ENCODE measurements around the gene IFNA6. TPM values are rescaled to one million over a fixed set of nuclear protein-coding genes. Genes with fewer than 3 reads are reported as not detected.

IFNA6 gene
- total RNA-seq, 1 donor from 2014 or later = not detected

Other genes starting within 250 kb of the IFNA6 start
- not detected for gene IFNW1, start 209.1 kb downstream of the IFNA6 start, total RNA-seq
- gene IFNA21, start 184.2 kb downstream of the IFNA6 start, total RNA-seq = not detected
- gene IFNA4, start 163.3 kb downstream of the IFNA6 start, total RNA-seq = not detected
- gene IFNA7, start 148.7 kb downstream of the IFNA6 start, total RNA-seq = not detected
- gene IFNA10, start 143.7 kb downstream of the IFNA6 start, total RNA-seq = not detected
- gene IFNA16, start 133.6 kb downstream of the IFNA6 start, total RNA-seq = not detected
- gene IFNA17, start 122.7 kb downstream of the IFNA6 start, total RNA-seq = not detected
- not detected for gene IFNA14, start 110.9 kb downstream of the IFNA6 start, total RNA-seq
- gene IFNA5, start 45.6 kb downstream of the IFNA6 start, total RNA-seq = not detected
- 11.2 TPM for gene KLHL9, start 15.5 kb downstream of the IFNA6 start, total RNA-seq
- gene IFNA13, start 17.2 kb upstream of the IFNA6 start, total RNA-seq = not detected
- gene IFNA2, start 34.5 kb upstream of the IFNA6 start, total RNA-seq = not detected
- not detected for gene IFNA8, start 58.2 kb upstream of the IFNA6 start, total RNA-seq
- gene IFNA1, start 89.6 kb upstream of the IFNA6 start, total RNA-seq = not detected
- gene IFNE, start 131.4 kb upstream of the IFNA6 start, total RNA-seq = not detected

Measured in Right ventricle myocardium superior (tissue), 1 donor.